Natural killer cell (primary cell): Measurements from ENCODE around the gene LRRTM3. TPM values are rescaled to one million over a fixed set of nuclear protein-coding genes. Genes with fewer than 3 reads are reported as not detected.

Experiments used
- ATAC-seq, 3 donors: fragments of 150-1000 bp in 2 of 3; fragments of 200-7000 bp in 1 of 3; cut with Tn5 transposase; 1 replicate in 1 of 3; 2 replicates in 2 of 3; pipeline ENCODE4 v1.10.0; 2021; ENCODE audit warnings: mild to moderate bottlenecking in 2 of 3, moderate library complexity in 2 of 3
- DNase-seq, 2 donors: peaks; one replicate each; pipeline versions ENCODE4 v3.0.0 to v3.0.0-alpha.2; 2013 to 2021; ENCODE audit warnings: mixed read lengths in 1 of 2
- H3K27ac ChIP-seq: one replicate; pipeline ENCODE4 v1.5.1; 2013; ENCODE audit warnings: mild to moderate bottlenecking, low read length
- H3K27me3 ChIP-seq: one replicate; pipeline ENCODE4 v1.6.1; 2013; ENCODE audit warnings: low read length; ENCODE audit not compliant: control insufficient read depth, insufficient read depth
- H3K36me3 ChIP-seq: one replicate; pipeline ENCODE4 v1.6.1; 2013; ENCODE audit warnings: low read length; ENCODE audit not compliant: control insufficient read depth, insufficient read depth
- H3K4me1 ChIP-seq: one replicate; pipeline ENCODE4 v1.6.1; 2013; ENCODE audit warnings: low read length; ENCODE audit not compliant: control insufficient read depth, insufficient read depth
- H3K4me3 ChIP-seq: one replicate; pipeline ENCODE4 v1.5.1; 2013; ENCODE audit warnings: low read length
- H3K9me3 ChIP-seq: one replicate; pipeline ENCODE4 v1.6.1; 2013; ENCODE audit warnings: low read length; ENCODE audit not compliant: control insufficient read depth, insufficient read depth
- H3K27ac Mint-ChIP-seq, 2 donors: one replicate each; pipeline ENCODE4 v1.8.0; 2022; ENCODE audit warnings: mild to moderate bottlenecking in 2 of 2, mixed read lengths in 2 of 2, moderate library complexity in 1 of 2
- H3K27me3 Mint-ChIP-seq, 2 donors: one replicate each; pipeline ENCODE4 v1.8.0; 2022; ENCODE audit warnings: low read depth in 2 of 2, mixed read lengths in 2 of 2
- H3K36me3 Mint-ChIP-seq: one replicate; pipeline ENCODE4 v1.8.0; 2022; ENCODE audit warnings: mixed read lengths
- H3K4me1 Mint-ChIP-seq, 2 donors: one replicate each; pipeline ENCODE4 v1.8.0; 2022; ENCODE audit warnings: mixed read lengths in 2 of 2
- H3K4me3 Mint-ChIP-seq: one replicate; pipeline ENCODE4 v1.8.0; 2022; ENCODE audit warnings: mild to moderate bottlenecking, moderate library complexity, mixed read lengths
- H3K9me3 Mint-ChIP-seq, 2 donors: one replicate each; pipeline ENCODE4 v1.8.0; 2022; ENCODE audit warnings: mixed read lengths in 2 of 2
- WGBS: methylation state at CpG from one replicate; pipeline ENCODE4 v1.1.7; 2013; ENCODE audit warnings: missing lambda C conversion rate; ENCODE audit not compliant: insufficient coverage; 5-methylcytosine and 5-hydroxymethylcytosine counted together
- intact Hi-C: fragments of 100-400 bp; cut with micrococcal nuclease; formaldehyde crosslinking; loops from one replicate; pipeline ENCODE4 v1.14.2; 2022
- total RNA-seq, 4 donors: library from RNA; stranded (reverse); fragments of 120-200 nt in 1 of 4; gene quantifications; one replicate each; pipeline versions ENCODE4 v1.2.3 to v1.2.4, GENCODE V29; 2013 to 2022
- TF ChIP-seq, protein P1 (sequence below): fragments of 200-600 bp; IDR thresholded peaks from one replicate; pipeline ENCODE4 v1.8.0; 2022; ENCODE audit warnings: antibody characterized with exemption

LRRTM3 gene
- total RNA-seq, 3 donors from 2014 or later (not counting 1 experiment from before 2014, with no cell fraction given) = not detected

DNA sequence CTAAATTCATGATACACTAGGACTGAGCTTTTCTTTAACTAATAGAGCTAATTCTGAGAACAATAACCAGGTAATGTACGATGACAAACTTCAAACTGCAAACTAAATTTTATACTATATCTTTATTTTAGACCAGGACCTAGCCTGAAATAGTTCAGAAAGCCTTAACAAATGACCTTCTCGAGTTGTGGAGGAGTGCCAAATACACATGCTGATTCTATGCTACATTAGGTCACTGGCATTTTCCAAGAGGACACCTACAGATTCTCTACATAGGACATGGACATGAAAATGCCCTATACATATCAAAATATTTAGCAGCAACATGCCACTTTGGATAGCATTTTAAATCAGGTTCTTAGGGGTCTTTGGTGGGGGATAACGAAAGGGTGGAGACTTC lies 44.0 kb upstream of the LRRTM3 start:
- ATAC-seq (no peak), DNase-seq (no peak)
- 80% methylated on average over 2 of the region's 3 CpGs for WGBS
- no peaks in the 10 kb centered on the region for H3K36me3 Mint-ChIP-seq
- H3K27ac Mint-ChIP-seq = no peak overlapping the region
- TF ChIP-seq, protein P1, sequence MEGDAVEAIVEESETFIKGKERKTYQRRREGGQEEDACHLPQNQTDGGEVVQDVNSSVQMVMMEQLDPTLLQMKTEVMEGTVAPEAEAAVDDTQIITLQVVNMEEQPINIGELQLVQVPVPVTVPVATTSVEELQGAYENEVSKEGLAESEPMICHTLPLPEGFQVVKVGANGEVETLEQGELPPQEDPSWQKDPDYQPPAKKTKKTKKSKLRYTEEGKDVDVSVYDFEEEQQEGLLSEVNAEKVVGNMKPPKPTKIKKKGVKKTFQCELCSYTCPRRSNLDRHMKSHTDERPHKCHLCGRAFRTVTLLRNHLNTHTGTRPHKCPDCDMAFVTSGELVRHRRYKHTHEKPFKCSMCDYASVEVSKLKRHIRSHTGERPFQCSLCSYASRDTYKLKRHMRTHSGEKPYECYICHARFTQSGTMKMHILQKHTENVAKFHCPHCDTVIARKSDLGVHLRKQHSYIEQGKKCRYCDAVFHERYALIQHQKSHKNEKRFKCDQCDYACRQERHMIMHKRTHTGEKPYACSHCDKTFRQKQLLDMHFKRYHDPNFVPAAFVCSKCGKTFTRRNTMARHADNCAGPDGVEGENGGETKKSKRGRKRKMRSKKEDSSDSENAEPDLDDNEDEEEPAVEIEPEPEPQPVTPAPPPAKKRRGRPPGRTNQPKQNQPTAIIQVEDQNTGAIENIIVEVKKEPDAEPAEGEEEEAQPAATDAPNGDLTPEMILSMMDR = no peak
- no peaks in the 10 kb centered on the region for H3K27me3 ChIP-seq
- H3K27me3 Mint-ChIP-seq = no peaks in the 10 kb centered on the region
- peaks cover 16 to 20% of the 10 kb centered on the region in 2 donors for H3K9me3 Mint-ChIP-seq
- no peak overlapping the region for H3K27ac ChIP-seq
- no peaks in the 10 kb centered on the region for H3K36me3 ChIP-seq
- H3K4me1 ChIP-seq = no peaks in the 10 kb centered on the region
- no peaks in the 10 kb centered on the region for H3K9me3 ChIP-seq
- H3K4me1 Mint-ChIP-seq = no peaks in the 10 kb centered on the region
- no peak overlapping the region for H3K4me3 Mint-ChIP-seq
- no peak overlapping the region for H3K4me3 ChIP-seq
- intact Hi-C loops = no loop called here

DNA sequence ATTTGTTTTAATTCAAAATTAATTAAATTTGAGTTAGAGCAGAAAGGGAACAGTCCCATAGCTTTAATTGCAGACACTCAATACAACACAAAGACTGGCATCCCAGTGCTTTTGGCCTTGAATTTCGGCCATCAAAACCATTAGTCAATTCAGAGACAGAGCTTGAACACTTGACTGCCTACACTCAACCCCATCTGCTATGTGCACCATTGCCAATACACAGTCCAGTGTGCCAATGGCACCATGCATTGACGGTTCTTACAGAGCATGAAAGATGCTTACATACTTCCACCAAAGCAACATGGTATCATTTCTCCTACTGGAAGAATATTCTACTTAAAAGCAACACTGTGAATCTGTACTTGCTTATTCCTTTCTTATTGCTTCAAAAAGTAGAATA lies 43.6 kb upstream of the LRRTM3 start:
- Histone ChIP-seq H3K4me1 (no peaks in the 10 kb centered on the region), H3K27me3 (no peaks in the 10 kb centered on the region), H3K27ac (no peak overlapping the region), H3K9me3 (no peaks in the 10 kb centered on the region), H3K4me3 (no peak overlapping the region), H3K36me3 (no peaks in the 10 kb centered on the region)
- no peak for ATAC-seq
- TF ChIP-seq, protein P1 = no peak
- intact Hi-C loops = no loop called here
- H3K36me3 Mint-ChIP-seq = no peaks in the 10 kb centered on the region
- no peaks in the 10 kb centered on the region for H3K27me3 Mint-ChIP-seq
- WGBS = 77% methylated on average over 2 of the region's 2 CpGs
- no peak overlapping the region for H3K4me3 Mint-ChIP-seq
- no peak overlapping the region for H3K27ac Mint-ChIP-seq
- H3K9me3 Mint-ChIP-seq = peaks cover 16 to 20% of the 10 kb centered on the region in 2 donors
- no peaks in the 10 kb centered on the region for H3K4me1 Mint-ChIP-seq
- DNase-seq = no peak

DNA sequence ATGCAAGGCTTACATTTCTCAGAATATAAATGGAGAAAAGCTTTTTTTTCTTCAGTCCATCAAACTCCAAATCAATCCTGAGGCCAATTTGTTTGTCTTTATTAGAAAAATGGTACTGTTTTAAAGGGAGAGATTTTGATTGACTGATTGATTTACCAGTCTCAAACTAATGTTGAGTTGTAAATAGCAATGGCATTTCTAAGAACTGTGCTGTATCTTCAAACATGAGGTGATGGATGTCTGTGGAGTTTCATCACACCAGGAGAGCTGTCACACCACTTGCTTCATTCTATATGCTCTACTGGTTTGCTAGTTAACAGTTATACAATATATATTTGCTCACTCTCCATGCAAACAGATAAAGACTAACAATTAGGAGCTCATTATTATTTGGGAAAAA lies 39.0 kb upstream of the LRRTM3 start:
- H3K9me3 Mint-ChIP-seq = peaks cover 19 to 23% of the 10 kb centered on the region in 2 donors
- Histone ChIP-seq H3K9me3 (peaks cover 4% of the 10 kb centered on the region), H3K36me3 (no peaks in the 10 kb centered on the region), H3K27me3 (no peaks in the 10 kb centered on the region), H3K27ac (no peak overlapping the region), H3K4me1 (no peaks in the 10 kb centered on the region), H3K4me3 (no peak overlapping the region)
- H3K27ac Mint-ChIP-seq = no peak overlapping the region
- DNase-seq (no peak), ATAC-seq (no peak)
- intact Hi-C loops = no loop called here
- TF ChIP-seq, protein P1 = no peak
- H3K4me1 Mint-ChIP-seq = no peaks in the 10 kb centered on the region
- peaks cover 11% of the 10 kb centered on the region for H3K36me3 Mint-ChIP-seq
- no peak overlapping the region for H3K4me3 Mint-ChIP-seq
- no peaks in the 10 kb centered on the region for H3K27me3 Mint-ChIP-seq

DNA sequence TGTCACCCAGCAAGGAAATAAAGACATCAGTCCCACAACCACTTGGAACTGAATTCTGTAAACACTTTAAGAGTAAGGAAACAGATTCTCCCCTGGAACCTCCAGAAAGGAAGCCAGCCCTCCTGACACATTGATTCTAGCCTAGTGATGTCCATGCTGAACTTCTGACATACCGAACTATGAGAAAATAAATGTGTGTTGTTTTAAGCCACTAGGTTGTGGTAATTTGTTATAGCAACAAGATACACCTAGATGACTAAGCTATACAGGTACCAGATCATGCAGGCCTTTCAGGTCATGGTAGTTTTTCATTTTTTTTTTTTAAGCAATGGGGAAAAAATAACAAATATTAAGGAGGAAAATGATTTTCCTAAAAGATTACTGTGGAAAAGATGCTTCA lies 37.6 kb upstream of the LRRTM3 start:
- no peak overlapping the region for H3K27ac Mint-ChIP-seq
- whole genome bisulfite sequencing = 71% methylated on average over 1 of the region's 1 CpG
- no peak overlapping the region for H3K4me3 Mint-ChIP-seq
- no peak overlapping the region for H3K27ac ChIP-seq
- no peaks in the 10 kb centered on the region for H3K27me3 Mint-ChIP-seq
- H3K4me3 ChIP-seq = no peak overlapping the region
- DNase-seq (no peak), ATAC-seq (no peak)
- no peaks in the 10 kb centered on the region for H3K36me3 ChIP-seq
- peaks cover 11% of the 10 kb centered on the region for H3K36me3 Mint-ChIP-seq
- H3K4me1 Mint-ChIP-seq = no peaks in the 10 kb centered on the region
- intact Hi-C loops = no loop called here
- H3K9me3 Mint-ChIP-seq = peaks cover 16 to 23% of the 10 kb centered on the region in 2 donors
- no peaks in the 10 kb centered on the region for H3K27me3 ChIP-seq
- TF ChIP-seq, protein P1 = no peak
- H3K4me1 ChIP-seq = no peaks in the 10 kb centered on the region
- H3K9me3 ChIP-seq = peaks cover 4% of the 10 kb centered on the region
